A549 treated with RU486 at 1 μM for 4 hours (cell line): Measurements from ENCODE around the gene MRI1. TPM values are rescaled to one million over a fixed set of nuclear protein-coding genes. Genes with fewer than 3 reads are reported as not detected.

Experiments used
- total RNA-seq: library from RNA; stranded (reverse); fragments of 200-300 nt; extraction: Qiagen RNA extraction; gene quantifications from 5 replicates; pipeline ENCODE4 v1.2.3, GENCODE V29; 2022; ENCODE audit warnings: low read depth

The MRI1 gene
- 8.9 to 14.3 TPM (median 14.2 TPM) in 5 replicates for total RNA-seq

DNA sequence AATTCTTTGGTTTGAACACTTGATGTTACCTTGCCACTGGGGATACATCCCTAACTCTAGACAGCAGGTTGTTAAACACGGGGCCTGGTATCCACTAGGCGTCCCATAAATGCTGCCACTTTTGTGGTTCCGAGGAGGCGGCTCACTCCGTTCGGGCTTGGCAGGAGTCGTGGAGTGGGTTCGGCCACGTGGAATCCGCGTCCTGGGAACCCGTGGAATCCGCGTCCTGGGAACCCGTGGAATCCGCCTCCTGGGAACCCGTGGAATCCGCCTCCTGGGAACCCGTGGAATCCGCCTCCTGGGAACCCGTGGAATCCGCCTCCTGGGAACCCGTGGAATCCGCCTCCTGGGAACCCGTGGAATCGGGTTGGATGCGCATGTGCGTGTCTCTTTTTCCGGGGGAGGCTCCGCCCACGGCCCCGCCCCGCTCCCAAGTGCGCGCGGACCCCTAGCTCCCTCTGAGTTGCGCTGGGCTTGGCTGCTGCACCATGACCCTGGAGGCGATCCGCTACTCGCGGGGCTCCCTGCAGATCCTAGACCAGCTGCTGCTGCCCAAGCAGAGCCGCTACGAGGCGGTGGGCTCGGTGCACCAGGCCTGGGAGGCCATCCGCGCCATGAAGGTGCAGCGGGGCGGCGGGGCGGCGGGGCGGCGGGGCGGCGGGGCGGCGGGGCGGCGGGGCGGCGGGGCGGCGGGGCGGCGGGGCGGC is at the start of gene MRI1:
Gene MRI1, plus strand, starts transcription at position 422 of the 707 bp plus-strand sequence. Its CDS starts 67 bp downstream, at position 489.

GRCh38 chr19:13774217-13775191 is 10.2 kb downstream of the MRI1 start, which contains the start of gene C19orf53:
C19orf53 (plus strand) TSS chr19:13774456; CDS start chr19:13774478, 22 bp downstream.

DNA sequence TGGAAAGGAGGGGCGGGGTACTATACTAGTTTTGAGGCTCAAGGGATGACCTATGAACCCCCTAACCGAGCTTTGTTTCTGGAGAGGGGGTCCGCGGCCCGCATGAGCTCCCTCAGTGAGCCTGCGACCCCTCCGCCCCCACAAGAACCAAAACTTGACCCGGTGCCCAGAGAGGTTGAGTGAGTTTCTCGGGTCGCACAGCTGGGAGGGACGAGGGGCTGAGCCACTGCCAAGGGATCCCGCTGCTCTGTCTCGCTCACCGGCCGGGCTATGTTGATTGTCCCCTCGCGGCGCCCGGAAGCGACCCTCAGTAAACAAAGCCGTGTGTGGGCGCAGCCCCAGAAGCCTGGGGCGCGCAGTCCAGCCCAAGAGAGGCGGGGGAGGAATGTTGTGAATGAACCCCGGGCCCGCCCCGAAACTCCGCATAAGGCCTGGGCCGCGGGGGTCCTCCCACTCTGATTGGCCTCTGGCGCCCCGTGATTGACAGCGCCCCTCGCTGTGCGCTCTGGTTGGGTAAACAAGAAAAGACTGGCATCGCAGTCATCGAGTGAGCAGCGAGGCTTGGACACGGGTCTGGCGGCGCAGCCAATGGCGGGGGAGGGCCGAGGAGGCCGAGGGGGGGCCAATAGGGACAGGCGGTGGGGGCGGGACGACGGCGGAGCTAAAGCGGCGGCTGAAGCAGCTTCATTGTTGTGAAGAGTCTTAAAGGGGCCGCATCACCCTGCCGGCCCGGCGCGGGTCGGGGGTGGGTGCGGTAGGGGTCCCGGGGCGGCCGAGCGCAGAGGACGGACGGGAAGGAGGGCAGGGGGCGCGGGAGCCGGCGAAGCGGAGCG is 30.7 kb downstream of the MRI1 start, which contains the start of gene ZSWIM4:
Gene ZSWIM4, plus strand, starts transcription at position 687 of the 833 bp plus-strand sequence. CDS start 206 bp downstream, outside the sequence.

Other genes with a start within 250 kb of the MRI1 start
- 139 to 249 TPM (median 208 TPM) in 5 replicates for gene C19orf53, start 9.9 kb downstream of the MRI1 start, total RNA-seq
- gene ZSWIM4, start 30.9 kb downstream of the MRI1 start, total RNA-seq, result 5.3 to 8.7 TPM (median 8.0 TPM) in 5 replicates
- gene NANOS3, start 112.6 kb downstream of the MRI1 start, total RNA-seq, result 1.3 to 4.2 TPM (median 2.6 TPM) in 5 replicates
- 0.16 to 0.62 TPM (median 0.39 TPM) in 5 replicates for gene BRME1, start 141.6 kb downstream of the MRI1 start, total RNA-seq
- 7.6 to 10.6 TPM (median 9.4 TPM) in 5 replicates for gene CC2D1A, start 141.7 kb downstream of the MRI1 start, total RNA-seq
- gene PODNL1, start 173.9 kb downstream of the MRI1 start, total RNA-seq, result 0.49 to 1.2 TPM (median 0.80 TPM) in 5 replicates
- gene DCAF15, start 188.0 kb downstream of the MRI1 start, total RNA-seq, result 13.5 to 21.8 TPM (median 19.8 TPM) in 5 replicates
- 3.1 to 6.5 TPM (median 5.4 TPM) in 5 replicates for gene RFX1, start 241.8 kb downstream of the MRI1 start, total RNA-seq